GM19468 (cell line): ENCODE measurements around the gene RBBP4.

Experiments
- ATAC-seq: cut with Tn5 transposase; IDR thresholded peaks from one replicate; pipeline ENCODE4 v1.9.1; 2021; ENCODE audit warnings: mild to moderate bottlenecking, moderate library complexity, moderate number of reproducible peaks; ENCODE audit not compliant: unreplicated experiment; ENCODE audit errors: extremely low read depth

The RBBP4 gene

GRCh38 chr1:32715901-32716311 is 64.9 kb downstream of the RBBP4 start:
- no peak for ATAC-seq

GRCh38 chr1:32716312-32717148 is 65.5 kb downstream of the RBBP4 start:
- ATAC-seq = no peak

GRCh38 chr1:32717503-32717902 is 66.5 kb downstream of the RBBP4 start:
- ATAC-seq = no peak

GRCh38 chr1:32718036-32718435 is 67.0 kb downstream of the RBBP4 start:
- no peak for ATAC-seq

GRCh38 chr1:32718527-32718926 is 67.5 kb downstream of the RBBP4 start:
- no peak for ATAC-seq

GRCh38 chr1:32719681-32720275 is 68.8 kb downstream of the RBBP4 start:
- no peak for ATAC-seq

- ATAC-seq = no peak
Measured at GRCh38 chr1:32724678-32725614, 73.9 kb downstream of the RBBP4 start.

GRCh38 chr1:32725615-32725982 is 74.6 kb downstream of the RBBP4 start:
- no peak for ATAC-seq

- no peak for ATAC-seq
Measured at GRCh38 chr1:32727876-32728275, 76.9 kb downstream of the RBBP4 start.

- no peak for ATAC-seq
Measured at GRCh38 chr1:32728413-32729077, 77.5 kb downstream of the RBBP4 start.

GRCh38 chr1:32729254-32730046 is 78.4 kb downstream of the RBBP4 start:
- ATAC-seq = no peak

- ATAC-seq = no peak
Measured at GRCh38 chr1:32733582-32734321, 82.7 kb downstream of the RBBP4 start.
